DND-41 (cell line): Measurements from ENCODE around the gene WTIP.

Experiments
- ATAC-seq: fragments of 200-7000 bp; cut with Tn5 transposase; 3 replicates; pipeline ENCODE4 v1.9.1; 2021; ENCODE audit warnings: low read depth; ENCODE audit not compliant: insufficient read depth
- DNase-seq: peaks from one replicate; pipeline ENCODE4 v3.0.0-alpha.2; 2020
- H2AFZ ChIP-seq: 2 replicates; pipeline ENCODE4 v1.6.0; 2012; ENCODE audit warnings: low read depth, low read length
- H3K27ac ChIP-seq: 2 replicates; pipeline ENCODE4 v1.5.1; 2012; ENCODE audit warnings: low read length, inconsistent platforms
- H3K27me3 ChIP-seq: fragments of 200-600 bp; sonication (generic); 2 replicates; pipeline ENCODE4 v1.6.0; 2012; ENCODE audit warnings: low read length, mild to moderate bottlenecking, inconsistent platforms; ENCODE audit not compliant: insufficient read depth, poor library complexity
- H3K36me3 ChIP-seq: 2 replicates; pipeline ENCODE4 v1.5.1; 2012; ENCODE audit warnings: low read length, inconsistent platforms; ENCODE audit not compliant: insufficient read depth
- H3K4me1 ChIP-seq: 2 replicates; pipeline ENCODE4 v1.5.1; 2012; ENCODE audit warnings: mild to moderate bottlenecking, low read length; ENCODE audit not compliant: insufficient read depth
- H3K4me2 ChIP-seq: 2 replicates; pipeline ENCODE4 v1.6.0; 2012; ENCODE audit warnings: mild to moderate bottlenecking, moderate library complexity, low read length, inconsistent platforms; ENCODE audit not compliant: insufficient read depth
- H3K4me3 ChIP-seq, 2 experiments: fragments of 200-600 bp in 1 of 2; shearing (Covaris generic) in 1 of 2; 2 replicates each; pipeline ENCODE4 v1.5.1; 2012 to 2016; ENCODE audit warnings: inconsistent platforms in 2 of 2, low read length in 2 of 2, mild to moderate bottlenecking in 2 of 2, low read depth in 1 of 2, moderate library complexity in 1 of 2
- H3K79me2 ChIP-seq: 2 replicates; pipeline ENCODE4 v1.6.0; 2012; ENCODE audit warnings: low read length, inconsistent platforms; ENCODE audit not compliant: insufficient read depth
- H3K9ac ChIP-seq: 2 replicates; pipeline ENCODE4 v1.6.0; 2012; ENCODE audit warnings: low read depth, mild to moderate bottlenecking, inconsistent platforms, low read length, moderate library complexity
- H3K9me3 ChIP-seq: 2 replicates; pipeline ENCODE4 v1.5.1; 2012; ENCODE audit warnings: low read length, moderate library complexity, mild to moderate bottlenecking, inconsistent platforms; ENCODE audit not compliant: insufficient read depth, severe bottlenecking
- H4K20me1 ChIP-seq: 2 replicates; pipeline ENCODE4 v1.6.0; 2012; ENCODE audit warnings: low read length; ENCODE audit not compliant: insufficient read depth
- EZH2 ChIP-seq: IDR thresholded peaks from 3 replicates; pipeline ENCODE4 v1.6.1; 2012; ENCODE audit warnings: borderline replicate concordance, low read depth, mild to moderate bottlenecking, moderate library complexity, low read length, inconsistent platforms; ENCODE audit not compliant: severe bottlenecking
- TF ChIP-seq, protein P1 (sequence below): IDR thresholded peaks from 2 replicates; pipeline ENCODE4 v1.5.1; 2012; ENCODE audit warnings: borderline replicate concordance, low read length, moderate library complexity, mild to moderate bottlenecking; ENCODE audit not compliant: poor library complexity, severe bottlenecking; ENCODE audit errors: extremely low read depth

Gene WTIP

DNA sequence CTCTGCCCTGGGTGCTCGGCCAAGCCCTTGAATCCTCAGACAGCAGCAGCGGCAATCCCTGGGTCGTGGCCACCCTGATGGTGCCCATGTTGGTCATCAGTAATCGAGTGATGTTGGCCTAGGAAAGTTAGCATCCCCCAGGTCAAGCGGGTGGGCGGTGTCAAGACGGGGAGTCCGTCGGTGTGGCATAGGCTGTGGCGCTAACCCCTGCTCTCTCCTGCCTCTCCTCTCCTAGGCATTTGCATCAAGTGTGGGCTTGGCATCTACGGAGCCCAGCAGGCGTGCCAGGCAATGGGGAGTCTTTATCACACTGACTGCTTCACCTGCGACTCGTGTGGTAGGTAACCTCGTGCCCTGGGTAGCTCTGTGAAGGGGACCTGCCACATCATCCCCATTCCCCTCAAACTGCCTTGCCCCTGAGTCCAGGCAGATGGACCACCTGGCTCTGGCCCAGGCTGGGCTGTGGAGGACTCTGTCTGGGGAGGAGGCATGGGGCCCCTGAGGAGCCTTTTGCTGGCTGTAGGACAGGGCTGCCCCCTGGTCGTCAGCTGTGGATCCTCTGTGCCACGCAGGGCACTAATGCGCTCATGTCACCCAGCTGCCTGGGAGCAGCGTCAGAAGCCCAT is 8.7 kb downstream of the WTIP start:
- Histone ChIP-seq H3K4me1 (no peaks in the 10 kb centered on the region), H3K9me3 (no peaks in the 10 kb centered on the region), H3K4me2 (no peak overlapping the region), H3K4me3 (no peak overlapping the region), H3K27me3 (no peaks in the 10 kb centered on the region), H3K36me3 (no peaks in the 10 kb centered on the region), H3K79me2 (no peaks in the 10 kb centered on the region), H4K20me1 (no peaks in the 10 kb centered on the region), H3K27ac (no peak overlapping the region), H2AFZ (no peak overlapping the region), H3K9ac (no peak overlapping the region)
- no peak for ATAC-seq
- TF ChIP-seq, protein P1, sequence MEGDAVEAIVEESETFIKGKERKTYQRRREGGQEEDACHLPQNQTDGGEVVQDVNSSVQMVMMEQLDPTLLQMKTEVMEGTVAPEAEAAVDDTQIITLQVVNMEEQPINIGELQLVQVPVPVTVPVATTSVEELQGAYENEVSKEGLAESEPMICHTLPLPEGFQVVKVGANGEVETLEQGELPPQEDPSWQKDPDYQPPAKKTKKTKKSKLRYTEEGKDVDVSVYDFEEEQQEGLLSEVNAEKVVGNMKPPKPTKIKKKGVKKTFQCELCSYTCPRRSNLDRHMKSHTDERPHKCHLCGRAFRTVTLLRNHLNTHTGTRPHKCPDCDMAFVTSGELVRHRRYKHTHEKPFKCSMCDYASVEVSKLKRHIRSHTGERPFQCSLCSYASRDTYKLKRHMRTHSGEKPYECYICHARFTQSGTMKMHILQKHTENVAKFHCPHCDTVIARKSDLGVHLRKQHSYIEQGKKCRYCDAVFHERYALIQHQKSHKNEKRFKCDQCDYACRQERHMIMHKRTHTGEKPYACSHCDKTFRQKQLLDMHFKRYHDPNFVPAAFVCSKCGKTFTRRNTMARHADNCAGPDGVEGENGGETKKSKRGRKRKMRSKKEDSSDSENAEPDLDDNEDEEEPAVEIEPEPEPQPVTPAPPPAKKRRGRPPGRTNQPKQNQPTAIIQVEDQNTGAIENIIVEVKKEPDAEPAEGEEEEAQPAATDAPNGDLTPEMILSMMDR, result no peak
- DNase-seq, result no peak

DNA sequence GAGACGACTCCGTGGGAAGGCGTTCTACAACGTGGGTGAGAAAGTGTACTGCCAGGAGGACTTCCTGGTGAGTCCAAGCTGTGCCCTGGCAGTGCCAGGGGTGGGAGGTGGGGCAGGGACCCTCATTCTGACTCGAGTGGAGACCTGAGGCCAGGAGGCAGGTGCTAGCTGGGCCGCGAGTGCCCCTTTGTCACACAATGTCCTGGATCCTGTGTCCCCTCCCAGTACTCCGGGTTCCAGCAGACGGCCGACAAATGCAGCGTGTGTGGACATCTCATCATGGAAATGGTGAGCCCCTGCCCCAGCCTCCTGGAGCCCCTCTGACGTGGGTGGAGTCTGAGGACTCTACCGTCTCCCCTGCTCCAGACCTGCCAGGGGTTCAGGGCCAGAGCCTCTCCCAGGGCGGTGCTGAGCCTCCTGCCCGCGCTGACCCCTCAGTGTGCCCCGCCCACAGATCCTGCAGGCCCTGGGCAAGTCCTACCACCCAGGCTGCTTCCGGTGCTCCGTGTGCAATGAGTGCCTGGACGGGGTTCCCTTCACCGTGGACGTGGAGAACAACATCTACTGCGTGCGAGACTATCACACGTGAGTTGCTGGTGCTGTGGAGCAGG is 11.6 kb downstream of the WTIP start:
- no peaks in the 10 kb centered on the region for H3K79me2 ChIP-seq
- H3K4me1 ChIP-seq, result no peaks in the 10 kb centered on the region
- H3K27me3 ChIP-seq, result no peaks in the 10 kb centered on the region
- no peaks in the 10 kb centered on the region for H3K9me3 ChIP-seq
- no peak for TF ChIP-seq EZH2
- TF ChIP-seq, protein P1, result no peak
- H3K4me2 ChIP-seq, result no peak overlapping the region
- no peaks in the 10 kb centered on the region for H4K20me1 ChIP-seq
- no peak overlapping the region for H3K4me3 ChIP-seq
- no peaks in the 10 kb centered on the region for H3K36me3 ChIP-seq
- no peak overlapping the region for H3K27ac ChIP-seq
- ATAC-seq, result no peak
- H3K9ac ChIP-seq, result no peak overlapping the region
- DNase-seq, result no peak
- H2AFZ ChIP-seq, result no peak overlapping the region

DNA sequence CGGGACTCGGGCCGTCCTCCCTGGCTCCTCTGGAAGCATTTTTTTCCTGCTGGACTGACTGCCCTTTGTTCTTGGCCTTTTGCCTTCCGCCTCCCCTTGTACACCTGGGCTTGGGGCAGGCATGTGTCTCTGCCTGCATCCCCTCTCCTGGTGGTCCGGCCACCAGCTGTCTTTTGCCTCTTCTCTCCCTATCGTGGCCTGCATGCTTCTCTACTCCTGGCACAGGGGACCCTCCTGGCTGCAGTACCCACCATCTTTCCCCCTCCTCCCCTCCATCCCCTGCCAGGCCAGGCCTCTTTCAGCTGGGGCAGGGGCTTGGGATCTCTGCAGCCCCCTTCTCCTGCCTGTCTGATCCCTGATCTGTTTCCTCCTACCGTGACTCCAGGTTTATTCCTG is 12.1 kb downstream of the WTIP start:
- H3K9ac ChIP-seq, result no peak overlapping the region
- H3K27ac ChIP-seq, result no peak overlapping the region
- H3K36me3 ChIP-seq, result no peaks in the 10 kb centered on the region
- no peak overlapping the region for H2AFZ ChIP-seq
- H4K20me1 ChIP-seq, result no peaks in the 10 kb centered on the region
- H3K79me2 ChIP-seq, result no peaks in the 10 kb centered on the region
- no peak for TF ChIP-seq EZH2
- TF ChIP-seq, protein P1, result no peak
- DNase-seq (no peak), ATAC-seq (no peak)
- no peaks in the 10 kb centered on the region for H3K4me1 ChIP-seq
- no peak overlapping the region for H3K4me3 ChIP-seq
- no peak overlapping the region for H3K4me2 ChIP-seq
- no peaks in the 10 kb centered on the region for H3K9me3 ChIP-seq
- no peaks in the 10 kb centered on the region for H3K27me3 ChIP-seq
